Spleen (tissue), 11 donors: ENCODE results near the gene UVSSA. TPM values are rescaled to one million over a fixed set of nuclear protein-coding genes. Genes with fewer than 3 reads are reported as not detected.

Source experiments
- DNase-seq: peaks from one replicate; pipeline ENCODE4 v3.0.0-alpha.2; 2020
- H3K27ac ChIP-seq, 8 donors: fragments of 200-600 bp; sonication (generic) in 7 of 8; 1 replicate in 4 of 8; 2 replicates in 4 of 8; pipeline versions ENCODE4 v1.5.0 to v1.8.0; 2016 to 2021; ENCODE audit warnings: inconsistent platforms in 4 of 8, mild to moderate bottlenecking in 4 of 8, moderate library complexity in 1 of 8
- H3K27me3 ChIP-seq, 7 donors: fragments of 200-600 bp; sonication (generic) in 6 of 7; replicated peaks in 1 of 7; 1 replicate in 4 of 7; 2 replicates in 3 of 7; pipeline versions ENCODE4 v1.5.0 to v1.8.0; 2016 to 2021; ENCODE audit warnings: inconsistent platforms in 3 of 7, mild to moderate bottlenecking in 1 of 7
- H3K36me3 ChIP-seq, 6 donors: fragments of 200-600 bp; sonication (generic) in 5 of 6; 1 replicate in 4 of 6; 2 replicates in 2 of 6; pipeline versions ENCODE4 v1.5.0 to v1.8.0; 2016 to 2021; ENCODE audit warnings: inconsistent platforms in 2 of 6
- H3K4me1 ChIP-seq, 6 donors: fragments of 200-600 bp; sonication (generic) in 5 of 6; 1 replicate in 3 of 6; 2 replicates in 3 of 6; pipeline versions ENCODE4 v1.5.0 to v1.8.0; 2016 to 2021; ENCODE audit warnings: inconsistent platforms in 3 of 6
- H3K4me3 ChIP-seq, 8 donors: fragments of 200-600 bp; sonication (generic) in 7 of 8; 1 replicate in 4 of 8; 2 replicates in 4 of 8; pipeline versions ENCODE4 v1.5.0 to v1.8.0; 2016 to 2021; ENCODE audit warnings: inconsistent platforms in 4 of 8, mild to moderate bottlenecking in 4 of 8, moderate library complexity in 2 of 8
- H3K9me3 ChIP-seq, 8 donors: fragments of 200-600 bp; sonication (generic) in 7 of 8; 1 replicate in 4 of 8; 2 replicates in 4 of 8; pipeline versions ENCODE4 v1.5.0 to v1.8.0; 2016 to 2021; ENCODE audit warnings: inconsistent platforms in 4 of 8
- POLR2A ChIP-seq, 3 donors: fragments of 450-650 bp; IDR thresholded peaks; one replicate each; pipeline ENCODE4 v1.5.1; 2017; ENCODE audit warnings: antibody characterized with exemption in 3 of 3, mild to moderate bottlenecking in 1 of 3
- POLR2AphosphoS5 ChIP-seq, 3 donors: sonication (generic); formaldehyde crosslinking; IDR thresholded peaks; one replicate each; pipeline ENCODE4 v1.5.1; 2017; ENCODE audit warnings: antibody characterized with exemption in 3 of 3
- WGBS, 5 donors: extraction: QIAGEN DNeasy Blood & Tissue Kit in 3 of 5; methylation state at CpG; one replicate each; pipeline versions ENCODE4 v1.1.5 to v1.1.7; 2013 to 2018; 5-methylcytosine and 5-hydroxymethylcytosine counted together
- intact Hi-C: fragments of 100-400 bp; cut with DNase I; formaldehyde crosslinking; loops from one replicate; pipeline ENCODE4 v1.15.0; 2023; ENCODE audit warnings: low total_unique reads
- polyA plus RNA-seq, 3 donors: library from polyadenylated mRNA; stranded (reverse); fragments of 200-250 nt; gene quantifications; one replicate each; pipeline ENCODE4 v1.2.1, GENCODE V29; 2013
- total RNA-seq, 7 donors: library from RNA; depleted of rRNA in 3 of 7; stranded (reverse); fragments of >200 nt in 3 of 7; fragmentation: NEBNext Ultra II Directional in 4 of 7; extraction: Animal tissue kit (Norgen Biotek cat#: 25700) in 4 of 7; gene quantifications; one replicate each; pipeline versions ENCODE4 v1.1.0 to v1.2.1, GENCODE V29; 2016 to 2021
- TF ChIP-seq, protein P1 (sequence below), 11 experiments: fragments of 200-600 bp in 7 of 11; fragments of 450-650 bp in 4 of 11; sonication (generic) in 4 of 11; IDR thresholded peaks in 8 of 11; conservative IDR thresholded peaks in 3 of 11; 1 replicate in 7 of 11; 2 replicates in 4 of 11; pipeline versions ENCODE4 v1.4.0 to v1.8.0; 2016 to 2021; ENCODE audit warnings: antibody characterized with exemption in 11 of 11, inconsistent platforms in 4 of 11, mild to moderate bottlenecking in 1 of 11
- donor health status: healthy with polysubstance abuse.
- donor health status: DM: no; HTN: no; CAD: no; lungs with moderate emphysema.
- donor health status: DM: no; HTN: no; CAD: no.
- donor health status: Bipolar disorder and iron deficiency.
- donor health status: healthy.
- donor health status: DM: no; HTN: no; CAD: no.
- donor health status: DM: yes; HTN: yes; CAD: no.

UVSSA gene
- total and polyA plus RNA-seq, 10 donors = 3.0 to 54.0 (median 26.8) TPM

DNA sequence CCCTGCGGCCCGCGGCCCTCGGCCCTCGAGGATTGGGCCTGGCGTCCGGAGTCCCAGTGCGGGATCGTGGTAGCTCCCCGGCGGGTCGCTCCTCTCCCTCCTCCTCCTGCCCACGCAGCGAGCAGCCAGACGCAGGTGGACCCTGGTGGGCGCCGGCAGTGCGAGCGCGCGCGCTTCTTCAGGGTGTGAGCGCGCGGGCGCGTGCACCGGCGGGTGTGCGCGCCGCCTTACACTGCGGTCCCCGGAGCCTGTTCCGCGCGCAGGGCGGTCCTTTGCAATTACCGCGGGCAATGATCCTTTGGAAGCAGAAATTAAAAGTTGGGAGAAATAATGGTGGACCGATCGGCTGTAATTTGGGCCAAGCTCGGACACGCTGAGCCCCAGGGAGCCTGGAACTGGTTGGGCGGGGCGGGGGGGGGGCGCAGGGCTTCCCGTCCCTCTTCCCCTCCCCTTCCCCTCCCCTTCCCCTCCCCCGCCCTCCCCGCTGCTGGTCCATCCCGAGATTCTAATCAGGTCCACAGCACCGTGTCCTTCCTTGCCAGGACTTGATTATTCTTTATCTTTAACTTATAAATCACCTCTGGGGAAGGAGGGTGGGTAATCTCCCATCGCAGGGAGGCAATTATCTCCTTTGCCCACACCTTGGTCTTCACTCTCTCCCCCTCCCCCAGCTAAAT lies 60.8 kb downstream of the UVSSA start:
- TF ChIP-seq, protein P1, sequence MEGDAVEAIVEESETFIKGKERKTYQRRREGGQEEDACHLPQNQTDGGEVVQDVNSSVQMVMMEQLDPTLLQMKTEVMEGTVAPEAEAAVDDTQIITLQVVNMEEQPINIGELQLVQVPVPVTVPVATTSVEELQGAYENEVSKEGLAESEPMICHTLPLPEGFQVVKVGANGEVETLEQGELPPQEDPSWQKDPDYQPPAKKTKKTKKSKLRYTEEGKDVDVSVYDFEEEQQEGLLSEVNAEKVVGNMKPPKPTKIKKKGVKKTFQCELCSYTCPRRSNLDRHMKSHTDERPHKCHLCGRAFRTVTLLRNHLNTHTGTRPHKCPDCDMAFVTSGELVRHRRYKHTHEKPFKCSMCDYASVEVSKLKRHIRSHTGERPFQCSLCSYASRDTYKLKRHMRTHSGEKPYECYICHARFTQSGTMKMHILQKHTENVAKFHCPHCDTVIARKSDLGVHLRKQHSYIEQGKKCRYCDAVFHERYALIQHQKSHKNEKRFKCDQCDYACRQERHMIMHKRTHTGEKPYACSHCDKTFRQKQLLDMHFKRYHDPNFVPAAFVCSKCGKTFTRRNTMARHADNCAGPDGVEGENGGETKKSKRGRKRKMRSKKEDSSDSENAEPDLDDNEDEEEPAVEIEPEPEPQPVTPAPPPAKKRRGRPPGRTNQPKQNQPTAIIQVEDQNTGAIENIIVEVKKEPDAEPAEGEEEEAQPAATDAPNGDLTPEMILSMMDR (IDR thresholded peaks at IDR 0.05 in 8 of 11, conservative IDR thresholded peaks at IDR 0.05 in 3 of 11) = no peak
- TF ChIP-seq POLR2AphosphoS5 (IDR thresholded peaks at IDR 0.05) (no peak), POLR2A (IDR thresholded peaks at IDR 0.05) (no peak)
- no peak for DNase-seq
- H3K4me1 ChIP-seq = peaks cover 0 to 57% (median 34%) of the 10 kb centered on the region in 6 donors
- 6 to 22% (median 11%) methylated on average over 26 to 52 of the region's 53 CpGs for WGBS, 5 donors
- H3K4me3 ChIP-seq = peak overlapping the region in 2 of 8 donors; percentile 3 to 9
- peaks cover 15 to 100% (median 98%) of the 10 kb centered on the region in 7 donors for H3K27me3 ChIP-seq
- intact Hi-C loops = no loop called here
- peaks cover 0 to 34% (median 0%) of the 10 kb centered on the region in 8 donors for H3K9me3 ChIP-seq
- no peak overlapping the region for H3K27ac ChIP-seq
- no peaks in the 10 kb centered on the region for H3K36me3 ChIP-seq

DNA sequence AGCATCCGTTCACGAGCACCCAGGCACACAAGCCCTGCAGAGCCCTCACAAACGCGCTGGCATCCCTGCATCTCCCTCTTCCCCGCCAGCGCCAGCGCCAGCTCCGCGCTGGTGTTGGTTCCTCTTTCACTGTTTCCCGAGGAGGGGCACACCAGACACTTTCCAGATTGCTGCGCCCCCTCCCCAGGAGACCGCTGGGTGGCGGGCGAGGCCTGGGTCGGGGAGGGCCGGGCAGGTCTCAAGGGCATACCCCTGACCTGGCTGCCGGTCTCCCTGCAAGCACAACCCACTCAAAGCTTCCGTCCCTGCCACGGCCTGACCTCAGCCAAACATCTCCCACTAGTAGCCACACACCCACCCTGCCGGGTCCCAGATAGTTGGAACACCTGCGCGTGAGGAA lies 61.4 kb downstream of the UVSSA start:
- TF ChIP-seq POLR2AphosphoS5 (IDR thresholded peaks at IDR 0.05) = no peak
- TF ChIP-seq, protein P1 (IDR thresholded peaks at IDR 0.05 in 8 of 11, conservative IDR thresholded peaks at IDR 0.05 in 3 of 11) = no peak
- no peak overlapping the region for H3K4me3 ChIP-seq
- H3K4me1 ChIP-seq = peaks cover 0 to 50% (median 30%) of the 10 kb centered on the region in 6 donors
- no peak for DNase-seq
- WGBS, 5 donors = 10 to 23% (median 17%) methylated on average over 18 to 22 of the region's 22 CpGs
- H3K27me3 ChIP-seq = peaks cover 17 to 100% (median 98%) of the 10 kb centered on the region in 7 donors
- no peak overlapping the region for H3K27ac ChIP-seq
- H3K36me3 ChIP-seq = no peaks in the 10 kb centered on the region
- intact Hi-C loops = no loop called here
- peaks cover 0 to 28% (median 0%) of the 10 kb centered on the region in 8 donors for H3K9me3 ChIP-seq

DNA sequence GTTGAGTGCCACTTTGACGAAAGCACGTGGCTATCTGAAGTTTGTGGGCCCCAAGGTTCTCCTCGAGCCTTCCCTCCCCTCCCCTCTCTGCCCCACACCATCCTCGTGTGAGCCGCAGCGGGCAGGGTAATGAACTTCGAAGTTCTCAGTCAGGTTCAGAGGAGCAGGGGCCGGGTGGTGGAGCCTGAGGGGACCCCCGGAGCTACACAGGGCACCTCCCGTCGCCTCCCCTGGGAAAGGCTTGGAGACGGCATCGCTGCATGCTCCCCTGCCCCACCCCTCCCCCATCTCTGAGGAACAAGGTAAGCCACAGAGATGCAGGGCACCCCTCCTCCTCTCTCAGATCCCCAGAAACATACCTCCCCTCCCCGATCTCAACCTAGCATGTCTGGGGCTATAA lies 62.1 kb downstream of the UVSSA start:
- intact Hi-C loops = no loop called here
- H3K36me3 ChIP-seq = no peaks in the 10 kb centered on the region

More for the DNA sequence above, 62.1 kb downstream of the UVSSA start:
- Histone ChIP-seq H3K27me3 (peaks cover 17 to 100% (median 98%) of the 10 kb centered on the region in 7 donors), H3K9me3 (peaks cover 0 to 30% (median 0%) of the 10 kb centered on the region in 8 donors), H3K4me1 (peaks cover 0 to 44% (median 23%) of the 10 kb centered on the region in 6 donors), H3K27ac (no peak overlapping the region), H3K4me3 (no peak overlapping the region)
- DNase-seq = no peak
- WGBS, 5 donors = 28 to 39% (median 34%) methylated on average over 13 to 14 of the region's 14 CpGs
- TF ChIP-seq, protein P1 (IDR thresholded peaks at IDR 0.05 in 8 of 11, conservative IDR thresholded peaks at IDR 0.05 in 3 of 11) = no peak
